Cardiac septum (tissue), 1 donor: ENCODE results near the gene ZBTB47. TPM values are rescaled to one million over a fixed set of nuclear protein-coding genes. Genes with fewer than 3 reads are reported as not detected.

Experiments
- total RNA-seq: library from RNA; stranded (reverse); fragmentation: NEBNext Ultra II Directional; extraction: Animal tissue kit (Norgen Biotek cat#: 25700); gene quantifications from one replicate; pipeline ENCODE4 v1.2.1, GENCODE V29; 2021
- donor health status: DM: no; HTN: no; CAD: no.

ZBTB47 gene
- total RNA-seq, 1 donor from 2014 or later = 202 TPM

Other genes with a start within 250 kb of the ZBTB47 start
- not detected for gene LYZL4, start 243.1 kb upstream of the ZBTB47 start, total RNA-seq
- 0.89 TPM for gene VIPR1, start 151.1 kb upstream of the ZBTB47 start, total RNA-seq
- gene SEC22C, start 71.7 kb upstream of the ZBTB47 start, total RNA-seq = 31.5 TPM
- 9.6 TPM for gene SS18L2, start 62.8 kb upstream of the ZBTB47 start, total RNA-seq
- gene NKTR, start 53.0 kb upstream of the ZBTB47 start, total RNA-seq = 35.1 TPM
- 0.57 TPM for gene KLHL40, start 31.8 kb downstream of the ZBTB47 start, total RNA-seq
- gene HHATL, start 49.1 kb downstream of the ZBTB47 start, total RNA-seq = 505 TPM
- gene CCDC13, start 119.6 kb downstream of the ZBTB47 start, total RNA-seq = 1.1 TPM
- 266 TPM for gene HIGD1A, start 150.8 kb downstream of the ZBTB47 start, total RNA-seq
- gene ACKR2, start 155.7 kb downstream of the ZBTB47 start, total RNA-seq = 1.5 TPM
- gene CYP8B1, start 222.2 kb downstream of the ZBTB47 start, total RNA-seq = not detected